GM23338 (cell line): Measurements from ENCODE around the gene AGO1. TPM values are rescaled to one million over a fixed set of nuclear protein-coding genes. Genes with fewer than 3 reads are reported as not detected.

Experiments
- ATAC-seq: fragments of 200-7000 bp; cut with Tn5 transposase; 3 replicates; pipeline ENCODE4 v1.9.1; 2020
- DNase-seq: peaks from one replicate; pipeline ENCODE4 v3.0.0-alpha.2; 2015; ENCODE audit warnings: low spot score
- H2AFZ ChIP-seq: fragments of 200-600 bp; sonication (generic); 2 replicates; pipeline ENCODE4 v1.8.0; 2016; ENCODE audit warnings: antibody characterized with exemption, mild to moderate bottlenecking, moderate library complexity
- H3F3A ChIP-seq: fragments of 200-600 bp; sonication (generic); replicated peaks from 2 replicates; pipeline ENCODE4 v1.8.0; 2017; ENCODE audit warnings: antibody characterized with exemption, mixed run types, low read depth
- H3K27ac ChIP-seq: fragments of 200-600 bp; sonication (generic); 2 replicates; pipeline ENCODE4 v1.6.1; 2016; ENCODE audit warnings: low read depth
- H3K27me3 ChIP-seq: fragments of 200-600 bp; sonication (generic); 2 replicates; pipeline ENCODE4 v1.8.0; 2016; ENCODE audit warnings: mild to moderate bottlenecking, mixed run types, moderate library complexity; ENCODE audit not compliant: insufficient read depth
- H3K36me3 ChIP-seq: fragments of 200-600 bp; sonication (generic); 2 replicates; pipeline ENCODE4 v1.8.0; 2016; ENCODE audit warnings: mild to moderate bottlenecking; ENCODE audit not compliant: insufficient read depth
- H3K4me1 ChIP-seq: fragments of 200-600 bp; sonication (generic); 2 replicates; pipeline ENCODE4 v1.8.0; 2016; ENCODE audit warnings: mild to moderate bottlenecking, moderate library complexity; ENCODE audit not compliant: insufficient read depth
- H3K4me2 ChIP-seq: fragments of 200-600 bp; sonication (generic); 2 replicates; pipeline ENCODE4 v1.7.1; 2017; ENCODE audit warnings: mixed run types
- H3K4me3 ChIP-seq: fragments of 200-600 bp; sonication (generic); 2 replicates; pipeline ENCODE4 v1.6.1; 2016; ENCODE audit warnings: mixed run types
- H3K79me2 ChIP-seq: fragments of 200-600 bp; sonication (generic); replicated peaks from 2 replicates; pipeline ENCODE4 v1.8.0; 2017; ENCODE audit warnings: mild to moderate bottlenecking; ENCODE audit not compliant: insufficient read depth
- H3K9me2 ChIP-seq: fragments of 200-600 bp; sonication (generic); 2 replicates; pipeline ENCODE4 v1.8.0; 2017; ENCODE audit not compliant: insufficient read depth
- H4K20me1 ChIP-seq: fragments of 200-600 bp; sonication (generic); replicated peaks from 2 replicates; pipeline ENCODE4 v1.8.0; 2017; ENCODE audit warnings: mild to moderate bottlenecking; ENCODE audit not compliant: insufficient read depth
- H3K27ac Mint-ChIP-seq: 2 replicates; pipeline ENCODE4 v1.8.0; 2020; ENCODE audit warnings: inconsistent platforms, mild to moderate bottlenecking, moderate library complexity, mixed read lengths
- H3K27me3 Mint-ChIP-seq: 3 replicates; pipeline ENCODE4 v1.8.0; 2022; ENCODE audit warnings: low read depth, mild to moderate bottlenecking, moderate library complexity, mixed read lengths, inconsistent platforms; ENCODE audit not compliant: insufficient read depth, poor library complexity
- H3K36me3 Mint-ChIP-seq: 3 replicates; pipeline ENCODE4 v1.8.0; 2021; ENCODE audit warnings: low read depth, mild to moderate bottlenecking, inconsistent platforms, moderate library complexity, mixed read lengths
- H3K4me1 Mint-ChIP-seq: 3 replicates; pipeline ENCODE4 v1.8.0; 2020; ENCODE audit warnings: mild to moderate bottlenecking, inconsistent platforms, mixed read lengths
- H3K4me3 Mint-ChIP-seq: 3 replicates; pipeline ENCODE4 v1.8.0; 2021; ENCODE audit warnings: moderate library complexity, mild to moderate bottlenecking, inconsistent platforms, mixed read lengths
- H3K9me3 Mint-ChIP-seq: 3 replicates; pipeline ENCODE4 v1.8.0; 2020; ENCODE audit warnings: moderate library complexity, mild to moderate bottlenecking, inconsistent platforms, mixed read lengths
- CREB1 ChIP-seq: fragments of 250-450 bp; sonication (Bioruptor Pico); IDR thresholded peaks from 2 replicates; pipeline ENCODE4 v1.5.0; 2020; ENCODE audit warnings: low read depth, mild to moderate bottlenecking, moderate library complexity
- EZH2 ChIP-seq: fragments of 200-600 bp; sonication (generic); IDR thresholded peaks from one replicate; pipeline ENCODE4 v1.8.0; 2017; ENCODE audit warnings: antibody characterized with exemption, mild to moderate bottlenecking, low read depth; ENCODE audit not compliant: unreplicated experiment
- EZH2phosphoT487 ChIP-seq: fragments of 200-600 bp; sonication (generic); IDR thresholded peaks from one replicate; pipeline ENCODE4 v1.8.1; 2018; ENCODE audit warnings: antibody characterized with exemption; ENCODE audit not compliant: unreplicated experiment
- JUNB ChIP-seq: IDR thresholded peaks from one replicate; pipeline ENCODE4 v1.6.1; 2016; ENCODE audit warnings: antibody characterized with exemption; ENCODE audit not compliant: unreplicated experiment
- NANOG ChIP-seq: IDR thresholded peaks from 2 replicates; pipeline ENCODE4 v1.6.1; 2016; ENCODE audit warnings: antibody characterized with exemption, borderline replicate concordance
- POLR2AphosphoS5 ChIP-seq: IDR thresholded peaks from 2 replicates; pipeline ENCODE4 v1.6.1; 2016; ENCODE audit warnings: antibody characterized with exemption, low read depth
- REST ChIP-seq: IDR thresholded peaks from one replicate; pipeline ENCODE4 v1.6.1; 2018; ENCODE audit warnings: antibody characterized with exemption; ENCODE audit not compliant: unreplicated experiment
- STAT1 ChIP-seq: IDR thresholded peaks from one replicate; pipeline ENCODE4 v1.6.1; 2016; ENCODE audit warnings: antibody characterized with exemption; ENCODE audit not compliant: unreplicated experiment
- ZNF331 ChIP-seq: fragments of 250-450 bp; sonication (Bioruptor Pico); IDR thresholded peaks from 2 replicates; pipeline ENCODE4 v1.5.0; 2020; ENCODE audit warnings: low read depth, mild to moderate bottlenecking, moderate library complexity
- polyA plus RNA-seq: library from polyadenylated mRNA; unstranded; fragments of >200 nt; fragmentation: Nextera tagmentation; extraction: Ambion mirVana; gene quantifications from 2 replicates; pipeline ENCODE4 v1.2.1, GENCODE V29; 2016
- total RNA-seq: library from RNA; depleted of rRNA; stranded (reverse); fragments of >200 nt; shearing (Covaris generic); gene quantifications from 2 replicates; pipeline ENCODE4 v1.2.3, GENCODE V29; 2014
- TF ChIP-seq, protein P1 (sequence below), 2 experiments: fragments of 200-600 bp in 1 of 2; sonication (generic) in 1 of 2; conservative IDR thresholded peaks; 2 replicates each; pipeline versions ENCODE4 v1.5.1 to v1.6.1; 2016 to 2017; ENCODE audit warnings: antibody characterized with exemption in 2 of 2, low read depth in 2 of 2, mild to moderate bottlenecking in 2 of 2, moderate library complexity in 1 of 2
- TF ChIP-seq, protein P2 (sequence below): IDR thresholded peaks from 2 replicates; pipeline ENCODE4 v1.6.1; 2016; ENCODE audit warnings: antibody characterized with exemption
- TF ChIP-seq, protein P3 (sequence below): fragments of 250-450 bp; sonication (Bioruptor Pico); IDR thresholded peaks from 2 replicates; pipeline ENCODE4 v1.5.0; 2020; ENCODE audit warnings: mild to moderate bottlenecking, moderate library complexity

Gene AGO1
- total and polyA plus RNA-seq, 2 experiments from 2014 or later, result 10.6 to 65.1 TPM

DNA sequence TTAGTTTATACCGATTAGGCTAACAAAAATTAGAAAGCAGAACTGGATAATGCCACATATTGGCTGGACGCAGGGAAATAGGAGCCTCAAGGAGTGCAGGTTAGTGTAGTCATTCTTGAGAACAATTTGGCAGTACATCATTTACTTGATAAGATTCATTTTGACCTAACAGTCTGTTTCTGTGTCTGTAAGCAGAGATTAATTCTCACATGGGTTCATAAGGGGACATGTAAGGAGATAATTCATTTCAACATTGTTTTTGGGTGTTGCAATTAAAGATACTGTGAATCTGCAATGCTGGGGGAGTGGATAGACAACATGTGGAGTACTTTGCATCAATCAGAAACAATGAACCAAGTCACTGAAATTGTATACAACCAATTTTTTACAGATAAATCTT is 79.9 kb downstream of the AGO1 start:
- DNase-seq, result no peak
- no peak overlapping the region for H3K27ac Mint-ChIP-seq
- no peak for ATAC-seq

More for the DNA sequence above, 79.9 kb downstream of the AGO1 start:
- Mint-ChIP-seq H3K4me3 (no peak overlapping the region), H3K4me1 (no peaks in the 10 kb centered on the region), H3K27me3 (no peaks in the 10 kb centered on the region), H3K9me3 (no peaks in the 10 kb centered on the region), H3K36me3 (no peaks in the 10 kb centered on the region; the same call in 1 of the 3 replicates)
- Histone ChIP-seq H3K27ac (no peak overlapping the region), H3F3A (no peaks in the 10 kb centered on the region), H3K4me3 (no peak overlapping the region), H3K27me3 (no peaks in the 10 kb centered on the region), H3K4me1 (no peaks in the 10 kb centered on the region), H3K79me2 (peaks cover 30% of the 10 kb centered on the region; the same call in 1 of the 2 replicates), H3K4me2 (no peak overlapping the region), H2AFZ (no peak overlapping the region), H3K36me3 (no peaks in the 10 kb centered on the region), H3K9me2 (no peaks in the 10 kb centered on the region), H4K20me1 (peaks cover 12% of the 10 kb centered on the region; the same call in 1 of the 2 replicates)
- TF ChIP-seq STAT1 (no peak), CREB1 (no peak), EZH2 (no peak), REST (no peak), EZH2phosphoT487 (no peak), POLR2AphosphoS5 (no peak), ZNF331 (CRISPR knock-in tag) (no peak), NANOG (no peak), JUNB (no peak)
- TF ChIP-seq, protein P1, sequence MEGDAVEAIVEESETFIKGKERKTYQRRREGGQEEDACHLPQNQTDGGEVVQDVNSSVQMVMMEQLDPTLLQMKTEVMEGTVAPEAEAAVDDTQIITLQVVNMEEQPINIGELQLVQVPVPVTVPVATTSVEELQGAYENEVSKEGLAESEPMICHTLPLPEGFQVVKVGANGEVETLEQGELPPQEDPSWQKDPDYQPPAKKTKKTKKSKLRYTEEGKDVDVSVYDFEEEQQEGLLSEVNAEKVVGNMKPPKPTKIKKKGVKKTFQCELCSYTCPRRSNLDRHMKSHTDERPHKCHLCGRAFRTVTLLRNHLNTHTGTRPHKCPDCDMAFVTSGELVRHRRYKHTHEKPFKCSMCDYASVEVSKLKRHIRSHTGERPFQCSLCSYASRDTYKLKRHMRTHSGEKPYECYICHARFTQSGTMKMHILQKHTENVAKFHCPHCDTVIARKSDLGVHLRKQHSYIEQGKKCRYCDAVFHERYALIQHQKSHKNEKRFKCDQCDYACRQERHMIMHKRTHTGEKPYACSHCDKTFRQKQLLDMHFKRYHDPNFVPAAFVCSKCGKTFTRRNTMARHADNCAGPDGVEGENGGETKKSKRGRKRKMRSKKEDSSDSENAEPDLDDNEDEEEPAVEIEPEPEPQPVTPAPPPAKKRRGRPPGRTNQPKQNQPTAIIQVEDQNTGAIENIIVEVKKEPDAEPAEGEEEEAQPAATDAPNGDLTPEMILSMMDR (conservative IDR thresholded peaks at IDR 0.05; ENCODE audit: low read depth in 2 of 2), result no peak
- TF ChIP-seq, protein P2, sequence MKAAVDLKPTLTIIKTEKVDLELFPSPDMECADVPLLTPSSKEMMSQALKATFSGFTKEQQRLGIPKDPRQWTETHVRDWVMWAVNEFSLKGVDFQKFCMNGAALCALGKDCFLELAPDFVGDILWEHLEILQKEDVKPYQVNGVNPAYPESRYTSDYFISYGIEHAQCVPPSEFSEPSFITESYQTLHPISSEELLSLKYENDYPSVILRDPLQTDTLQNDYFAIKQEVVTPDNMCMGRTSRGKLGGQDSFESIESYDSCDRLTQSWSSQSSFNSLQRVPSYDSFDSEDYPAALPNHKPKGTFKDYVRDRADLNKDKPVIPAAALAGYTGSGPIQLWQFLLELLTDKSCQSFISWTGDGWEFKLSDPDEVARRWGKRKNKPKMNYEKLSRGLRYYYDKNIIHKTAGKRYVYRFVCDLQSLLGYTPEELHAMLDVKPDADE, result no peak
- TF ChIP-seq, protein P3, sequence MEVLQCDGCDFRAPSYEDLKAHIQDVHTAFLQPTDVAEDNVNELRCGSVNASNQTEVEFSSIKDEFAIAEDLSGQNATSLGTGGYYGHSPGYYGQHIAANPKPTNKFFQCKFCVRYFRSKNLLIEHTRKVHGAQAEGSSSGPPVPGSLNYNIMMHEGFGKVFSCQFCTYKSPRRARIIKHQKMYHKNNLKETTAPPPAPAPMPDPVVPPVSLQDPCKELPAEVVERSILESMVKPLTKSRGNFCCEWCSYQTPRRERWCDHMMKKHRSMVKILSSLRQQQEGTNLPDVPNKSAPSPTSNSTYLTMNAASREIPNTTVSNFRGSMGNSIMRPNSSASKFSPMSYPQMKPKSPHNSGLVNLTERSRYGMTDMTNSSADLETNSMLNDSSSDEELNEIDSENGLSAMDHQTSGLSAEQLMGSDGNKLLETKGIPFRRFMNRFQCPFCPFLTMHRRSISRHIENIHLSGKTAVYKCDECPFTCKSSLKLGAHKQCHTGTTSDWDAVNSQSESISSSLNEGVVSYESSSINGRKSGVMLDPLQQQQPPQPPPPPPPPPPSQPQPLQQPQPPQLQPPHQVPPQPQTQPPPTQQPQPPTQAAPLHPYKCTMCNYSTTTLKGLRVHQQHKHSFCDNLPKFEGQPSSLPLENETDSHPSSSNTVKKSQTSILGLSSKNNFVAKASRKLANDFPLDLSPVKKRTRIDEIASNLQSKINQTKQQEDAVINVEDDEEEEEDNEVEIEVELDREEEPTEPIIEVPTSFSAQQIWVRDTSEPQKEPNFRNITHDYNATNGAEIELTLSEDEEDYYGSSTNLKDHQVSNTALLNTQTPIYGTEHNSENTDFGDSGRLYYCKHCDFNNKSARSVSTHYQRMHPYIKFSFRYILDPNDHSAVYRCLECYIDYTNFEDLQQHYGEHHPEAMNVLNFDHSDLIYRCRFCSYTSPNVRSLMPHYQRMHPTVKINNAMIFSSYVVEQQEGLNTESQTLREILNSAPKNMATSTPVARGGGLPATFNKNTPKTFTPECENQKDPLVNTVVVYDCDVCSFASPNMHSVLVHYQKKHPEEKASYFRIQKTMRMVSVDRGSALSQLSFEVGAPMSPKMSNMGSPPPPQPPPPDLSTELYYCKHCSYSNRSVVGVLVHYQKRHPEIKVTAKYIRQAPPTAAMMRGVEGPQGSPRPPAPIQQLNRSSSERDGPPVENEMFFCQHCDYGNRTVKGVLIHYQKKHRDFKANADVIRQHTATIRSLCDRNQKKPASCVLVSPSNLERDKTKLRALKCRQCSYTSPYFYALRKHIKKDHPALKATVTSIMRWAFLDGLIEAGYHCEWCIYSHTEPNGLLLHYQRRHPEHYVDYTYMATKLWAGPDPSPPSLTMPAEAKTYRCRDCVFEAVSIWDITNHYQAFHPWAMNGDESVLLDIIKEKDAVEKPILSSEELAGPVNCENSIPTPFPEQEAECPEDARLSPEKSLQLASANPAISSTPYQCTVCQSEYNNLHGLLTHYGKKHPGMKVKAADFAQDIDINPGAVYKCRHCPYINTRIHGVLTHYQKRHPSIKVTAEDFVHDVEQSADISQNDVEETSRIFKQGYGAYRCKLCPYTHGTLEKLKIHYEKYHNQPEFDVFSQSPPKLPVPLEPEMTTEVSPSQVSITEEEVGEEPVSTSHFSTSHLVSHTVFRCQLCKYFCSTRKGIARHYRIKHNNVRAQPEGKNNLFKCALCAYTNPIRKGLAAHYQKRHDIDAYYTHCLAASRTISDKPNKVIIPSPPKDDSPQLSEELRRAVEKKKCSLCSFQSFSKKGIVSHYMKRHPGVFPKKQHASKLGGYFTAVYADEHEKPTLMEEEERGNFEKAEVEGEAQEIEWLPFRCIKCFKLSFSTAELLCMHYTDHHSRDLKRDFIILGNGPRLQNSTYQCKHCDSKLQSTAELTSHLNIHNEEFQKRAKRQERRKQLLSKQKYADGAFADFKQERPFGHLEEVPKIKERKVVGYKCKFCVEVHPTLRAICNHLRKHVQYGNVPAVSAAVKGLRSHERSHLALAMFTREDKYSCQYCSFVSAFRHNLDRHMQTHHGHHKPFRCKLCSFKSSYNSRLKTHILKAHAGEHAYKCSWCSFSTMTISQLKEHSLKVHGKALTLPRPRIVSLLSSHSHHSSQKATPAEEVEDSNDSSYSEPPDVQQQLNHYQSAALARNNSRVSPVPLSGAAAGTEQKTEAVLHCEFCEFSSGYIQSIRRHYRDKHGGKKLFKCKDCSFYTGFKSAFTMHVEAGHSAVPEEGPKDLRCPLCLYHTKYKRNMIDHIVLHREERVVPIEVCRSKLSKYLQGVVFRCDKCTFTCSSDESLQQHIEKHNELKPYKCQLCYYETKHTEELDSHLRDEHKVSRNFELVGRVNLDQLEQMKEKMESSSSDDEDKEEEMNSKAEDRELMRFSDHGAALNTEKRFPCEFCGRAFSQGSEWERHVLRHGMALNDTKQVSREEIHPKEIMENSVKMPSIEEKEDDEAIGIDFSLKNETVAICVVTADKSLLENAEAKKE (CRISPR knock-in tag), result no peak
